ENCODE data around the gene G3BP1.
"Not testable (repeated sequence)": the region's sequence is repeated elsewhere in the genome, so short reads cannot be mapped to it uniquely, and the experiment has no call there.

G3BP1 gene

DNA sequence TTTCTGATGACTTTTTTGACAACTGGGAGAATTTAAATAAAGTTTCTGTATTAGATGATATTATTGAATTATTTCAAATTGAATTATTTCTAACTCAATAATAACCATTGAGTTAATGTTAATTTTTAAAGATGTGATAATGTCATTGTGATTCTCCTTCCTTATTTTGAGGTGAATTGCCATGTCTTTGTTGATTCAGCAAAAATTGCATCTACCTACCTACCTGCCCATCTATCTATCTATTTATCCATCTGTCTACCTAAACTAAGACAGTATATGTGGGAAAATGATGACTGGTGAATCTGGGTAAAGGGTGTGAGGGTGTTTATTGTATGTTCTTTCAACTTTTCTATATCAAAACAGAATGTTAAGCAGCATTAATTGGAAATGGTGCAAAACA is 75.0 kb downstream of the G3BP1 start:
- no peak overlapping the region for H3K4me3 ChIP-seq (ENCODE audit: low read depth, low read length)
- in situ Hi-C loops (cut with HindIII; ENCODE audit: low sequenced_read_pairs) = no loop called here
- no peak for TF ChIP-seq CTCF (IDR thresholded peaks at IDR 0.05; ENCODE audit: low read depth, low read length)
- DNase-seq (ENCODE audit: low read depth, low spot score) = no peak

DNA sequence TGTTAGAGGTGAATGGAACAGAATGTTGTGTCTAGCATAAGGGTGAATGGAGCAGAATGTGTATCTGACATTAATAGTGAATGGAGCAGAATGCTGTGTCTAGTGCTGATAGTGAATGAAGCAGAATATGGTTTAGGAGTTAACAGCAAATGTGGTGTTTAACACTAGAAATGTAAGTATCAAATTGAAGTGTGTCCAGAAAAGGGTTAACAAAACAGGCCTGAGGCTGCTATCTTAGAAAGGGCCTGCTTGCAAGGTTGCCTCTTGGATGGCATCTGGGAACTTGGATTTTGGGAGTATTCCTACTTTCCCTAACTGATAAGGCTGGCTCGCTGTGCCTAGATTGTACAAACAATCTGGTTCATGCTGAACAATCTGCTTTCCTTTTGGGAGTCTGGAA is 76.1 kb downstream of the G3BP1 start:
- in situ Hi-C loops (cut with HindIII; ENCODE audit: low sequenced_read_pairs) = no loop called here

DNA sequence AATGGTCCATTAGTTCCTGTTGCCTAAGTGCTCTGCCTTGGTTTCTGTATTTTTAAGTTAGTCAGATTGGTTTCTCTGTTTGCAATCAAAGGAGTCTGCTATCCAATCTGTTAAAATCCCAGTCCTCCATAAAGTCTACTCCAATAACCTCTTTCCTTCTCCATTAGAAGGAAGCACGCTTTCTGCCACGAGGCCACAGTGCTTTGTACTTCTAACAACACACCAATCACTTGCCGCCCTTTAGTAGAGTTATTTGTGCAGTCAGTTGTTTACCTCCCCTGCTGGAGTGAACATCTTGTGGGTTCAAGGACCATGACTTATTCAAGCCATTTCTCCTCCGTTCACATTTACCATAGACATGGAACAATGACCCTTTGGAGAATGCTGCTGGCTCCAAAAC is 83.9 kb downstream of the G3BP1 start:
- in situ Hi-C loops (cut with HindIII; ENCODE audit: low sequenced_read_pairs) = no loop called here
- H3K4me3 ChIP-seq (ENCODE audit: low read depth, low read length) = no peak overlapping the region
- DNase-seq (ENCODE audit: low read depth, low spot score) = no peak
- no peak for TF ChIP-seq CTCF (IDR thresholded peaks at IDR 0.05; ENCODE audit: low read depth, low read length)

More for the DNA sequence above, 76.1 kb downstream of the G3BP1 start:
- no peak for TF ChIP-seq CTCF (IDR thresholded peaks at IDR 0.05; ENCODE audit: low read depth, low read length)
- no peak overlapping the region for H3K4me3 ChIP-seq (ENCODE audit: low read depth, low read length)
- DNase-seq (ENCODE audit: low read depth, low spot score) = no peak

DNA sequence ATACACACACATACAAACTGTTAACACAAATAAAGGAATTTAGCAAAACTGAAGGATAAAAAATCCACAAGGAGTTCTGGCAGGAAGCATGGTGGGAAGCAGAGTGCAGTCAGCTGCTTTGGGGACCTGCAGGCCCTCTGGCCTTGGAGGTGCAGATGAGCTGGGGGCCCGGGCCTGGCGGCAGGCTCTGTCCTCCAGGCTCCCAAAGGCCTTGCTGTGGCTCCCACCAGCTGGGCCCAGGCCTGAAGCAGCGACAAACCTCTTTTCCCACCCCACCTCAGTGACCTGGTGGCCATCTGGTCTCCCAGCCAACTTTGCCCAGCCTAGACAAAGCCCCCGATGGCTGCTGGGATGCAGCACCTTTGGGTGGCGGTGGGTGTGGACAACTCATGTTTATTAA is 85.1 kb downstream of the G3BP1 start:
- no peak for DNase-seq (ENCODE audit: low read depth, low spot score)
- no peak for TF ChIP-seq CTCF (IDR thresholded peaks at IDR 0.05; ENCODE audit: low read depth, low read length)
- in situ Hi-C loops (cut with HindIII; ENCODE audit: low sequenced_read_pairs) = no loop called here
- H3K4me3 ChIP-seq (ENCODE audit: low read depth, low read length) = no peak overlapping the region

GRCh38 chr5:151860867-151861266 is 89.1 kb downstream of the G3BP1 start:
- DNase-seq (ENCODE audit: low read depth, low spot score); in situ Hi-C loops (cut with HindIII; ENCODE audit: low sequenced_read_pairs); H3K4me3 ChIP-seq (ENCODE audit: low read depth, low read length): not testable (repeated sequence)

Data from astrocyte of the spinal cord (primary cell).